Caco-2 (cell line): ENCODE data around the gene ODF4. TPM values are rescaled to one million over a fixed set of nuclear protein-coding genes. Genes with fewer than 3 reads are reported as not detected.

Source experiments
- BruUV-seq: library from RNA; stranded (reverse); fragments of 400-500 nt; replicated peaks from 2 replicates; lab custom pipeline; 2021; lab: Mats Ljungman, UMichigan
- CTCF ChIA-PET: fragments of 300-600 bp; sonication (Branson Sonifier 250); formaldehyde crosslinking; loops from one replicate; lab custom pipeline; 2022; ENCODE audit warnings: antibody characterized with exemption; lab: Charles Lee
- POLR2A ChIA-PET: fragments of 300-600 bp; sonication (Branson Sonifier 250); formaldehyde crosslinking; loops from one replicate; lab custom pipeline; 2022; ENCODE audit warnings: antibody characterized with exemption; lab: Charles Lee
- DNase-seq, 2 experiments: peaks; one replicate each; pipeline versions ENCODE4 v3.0.0 to v3.0.0-alpha.2; 2020 to 2022
- H3K27me3 ChIP-seq: replicated peaks from 2 replicates; pipeline ENCODE4 v1.6.0; 2011; ENCODE audit warnings: low read length; ENCODE audit not compliant: control insufficient read depth, insufficient read depth
- H3K36me3 ChIP-seq: 2 replicates; pipeline ENCODE4 v1.5.1; 2011; ENCODE audit warnings: low read length; ENCODE audit not compliant: control insufficient read depth, insufficient read depth
- H3K4me1 ChIP-seq: fragments of 250-450 bp; sonication (Bioruptor Pico); 2 replicates; pipeline ENCODE4 v1.5.1; 2020; ENCODE audit warnings: mild to moderate bottlenecking
- H3K4me3 ChIP-seq: 2 replicates; pipeline ENCODE4 v1.5.1; 2011; ENCODE audit warnings: low read depth, mild to moderate bottlenecking, control low read depth, low read length
- H3K9me3 ChIP-seq: fragments of 250-450 bp; sonication (Bioruptor Pico); 2 replicates; pipeline ENCODE4 v1.5.1; 2020; ENCODE audit warnings: mild to moderate bottlenecking, moderate library complexity
- H3K27ac Mint-ChIP-seq: one replicate; pipeline ENCODE4 v1.8.0; 2022; ENCODE audit warnings: mixed read lengths; ENCODE audit not compliant: unreplicated experiment
- H3K27me3 Mint-ChIP-seq: one replicate; pipeline ENCODE4 v1.8.0; 2022; ENCODE audit warnings: mixed read lengths; ENCODE audit not compliant: insufficient read depth, unreplicated experiment
- H3K36me3 Mint-ChIP-seq: one replicate; pipeline ENCODE4 v1.8.0; 2022; ENCODE audit warnings: mild to moderate bottlenecking, mixed read lengths; ENCODE audit not compliant: insufficient read depth, unreplicated experiment
- H3K4me1 Mint-ChIP-seq: one replicate; pipeline ENCODE4 v1.8.0; 2022; ENCODE audit warnings: low read depth, mixed read lengths; ENCODE audit not compliant: unreplicated experiment
- H3K4me3 Mint-ChIP-seq: one replicate; pipeline ENCODE4 v1.8.0; 2022; ENCODE audit warnings: mild to moderate bottlenecking, moderate library complexity, mixed read lengths; ENCODE audit not compliant: unreplicated experiment
- H3K9me3 Mint-ChIP-seq: one replicate; pipeline ENCODE4 v1.8.0; 2022; ENCODE audit warnings: mixed read lengths; ENCODE audit not compliant: unreplicated experiment
- intact Hi-C: fragments of 100-400 bp; cut with micrococcal nuclease; formaldehyde crosslinking; loops from one replicate; pipeline ENCODE4 v1.10.0; 2022; ENCODE audit not compliant: unreplicated experiment
- total RNA-seq: library from RNA; stranded (reverse); gene quantifications from 2 replicates; pipeline ENCODE4 v1.2.3, GENCODE V29; 2022
- TF ChIP-seq, protein P1 (sequence below), 2 experiments: fragments of 200-600 bp in 1 of 2; IDR thresholded peaks; 1 replicate in 1 of 2; 2 replicates in 1 of 2; pipeline versions ENCODE4 v1.5.1 to v1.8.0; 2011 to 2022; ENCODE audit warnings: antibody characterized with exemption in 1 of 2, control low read depth in 1 of 2, inconsistent platforms in 1 of 2, low read depth in 1 of 2, low read length in 1 of 2, mild to moderate bottlenecking in 1 of 2, moderate library complexity in 1 of 2; ENCODE audit not compliant: insufficient read depth in 1 of 2, severe bottlenecking in 1 of 2, unreplicated experiment in 1 of 2

The ODF4 gene
- total RNA-seq, 1 experiment from 2014 or later = not detected

DNA sequence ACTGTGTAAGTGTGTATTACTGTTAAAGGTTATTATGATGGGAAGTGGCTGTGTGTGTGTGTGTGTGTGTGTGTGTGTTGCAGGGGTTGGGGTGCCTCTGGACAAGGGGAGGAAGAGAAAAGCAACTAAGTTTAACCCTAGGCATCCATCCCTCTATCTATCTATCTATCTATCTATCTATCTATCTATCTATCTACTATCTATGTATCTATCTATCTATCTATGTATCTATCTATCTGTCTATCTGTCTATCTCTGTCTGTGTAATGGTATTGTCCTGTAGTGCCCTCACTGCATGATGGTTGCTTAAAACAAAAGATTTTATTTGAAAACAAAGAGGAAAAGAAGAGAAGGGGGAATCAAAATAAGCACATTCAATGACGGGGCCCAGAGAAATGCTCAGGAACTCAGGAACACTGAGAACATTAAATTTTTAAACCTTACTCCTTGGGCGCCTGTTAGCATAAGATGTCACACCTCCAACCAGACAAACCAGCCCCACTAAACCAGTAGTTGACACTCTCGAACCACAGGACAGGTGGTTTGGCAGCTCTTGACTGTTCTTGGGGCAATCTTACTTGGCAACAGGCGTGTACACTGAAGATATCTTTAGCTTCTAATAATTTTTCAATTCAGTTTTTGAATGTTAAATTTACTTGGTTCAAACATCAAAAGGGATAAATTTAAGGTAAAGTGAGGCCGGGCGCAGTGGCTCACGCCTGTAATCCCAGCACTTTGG lies 48.4 kb downstream of the ODF4 start:
- no TSS peak for BruUV-seq
- TF ChIP-seq, protein P1, sequence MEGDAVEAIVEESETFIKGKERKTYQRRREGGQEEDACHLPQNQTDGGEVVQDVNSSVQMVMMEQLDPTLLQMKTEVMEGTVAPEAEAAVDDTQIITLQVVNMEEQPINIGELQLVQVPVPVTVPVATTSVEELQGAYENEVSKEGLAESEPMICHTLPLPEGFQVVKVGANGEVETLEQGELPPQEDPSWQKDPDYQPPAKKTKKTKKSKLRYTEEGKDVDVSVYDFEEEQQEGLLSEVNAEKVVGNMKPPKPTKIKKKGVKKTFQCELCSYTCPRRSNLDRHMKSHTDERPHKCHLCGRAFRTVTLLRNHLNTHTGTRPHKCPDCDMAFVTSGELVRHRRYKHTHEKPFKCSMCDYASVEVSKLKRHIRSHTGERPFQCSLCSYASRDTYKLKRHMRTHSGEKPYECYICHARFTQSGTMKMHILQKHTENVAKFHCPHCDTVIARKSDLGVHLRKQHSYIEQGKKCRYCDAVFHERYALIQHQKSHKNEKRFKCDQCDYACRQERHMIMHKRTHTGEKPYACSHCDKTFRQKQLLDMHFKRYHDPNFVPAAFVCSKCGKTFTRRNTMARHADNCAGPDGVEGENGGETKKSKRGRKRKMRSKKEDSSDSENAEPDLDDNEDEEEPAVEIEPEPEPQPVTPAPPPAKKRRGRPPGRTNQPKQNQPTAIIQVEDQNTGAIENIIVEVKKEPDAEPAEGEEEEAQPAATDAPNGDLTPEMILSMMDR (IDR thresholded peaks at IDR 0.05; ENCODE audit: insufficient read depth in 1 of 2, low read depth in 1 of 2, low read length in 1 of 2, severe bottlenecking in 1 of 2, unreplicated experiment in 1 of 2) = no peak
- Histone ChIP-seq H3K36me3 (no peaks in the 10 kb centered on the region), H3K27me3 (no peaks in the 10 kb centered on the region), H3K9me3 (no peaks in the 10 kb centered on the region), H3K4me1 (peaks cover 12% of the 10 kb centered on the region), H3K4me3 (no peak overlapping the region)
- Mint-ChIP-seq H3K4me3 (no peak overlapping the region), H3K27ac (no peak overlapping the region), H3K4me1 (no peaks in the 10 kb centered on the region), H3K9me3 (no peaks in the 10 kb centered on the region), H3K27me3 (no peaks in the 10 kb centered on the region), H3K36me3 (peaks cover 3% of the 10 kb centered on the region)
- intact Hi-C loops = no loop called here
- DNase-seq = no peak
- CTCF ChIA-PET = no interaction called here
- POLR2A ChIA-PET = interaction anchor here (0.6 kb wide), 1 partner anchor 370 kb away, joined by 3 read pairs; no protein-coding TSS in a partner anchor

DNA sequence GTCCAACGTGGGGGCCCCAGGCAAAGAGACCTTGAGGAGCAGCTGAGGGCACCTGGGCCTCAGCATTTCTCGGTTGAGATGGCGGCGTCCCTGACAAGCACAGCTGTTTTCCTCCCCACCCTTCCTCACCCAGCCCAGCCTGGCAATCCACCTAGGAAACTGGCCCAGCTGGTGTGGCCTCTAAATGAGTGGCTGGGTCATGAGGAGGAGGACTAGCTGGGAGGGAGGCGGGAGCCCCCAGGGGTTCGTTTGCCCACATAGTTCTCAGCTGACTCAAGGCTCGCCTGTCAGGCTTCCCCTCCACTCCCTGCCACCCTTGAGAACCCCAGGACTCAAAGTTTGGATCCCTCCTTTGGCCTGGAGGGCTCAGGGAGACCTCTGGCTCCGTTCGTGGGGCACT lies 52.1 kb downstream of the ODF4 start:
- TF ChIP-seq, protein P1 (IDR thresholded peaks at IDR 0.05; ENCODE audit: insufficient read depth in 1 of 2, low read depth in 1 of 2, low read length in 1 of 2, severe bottlenecking in 1 of 2, unreplicated experiment in 1 of 2) = no peak
- CTCF ChIA-PET = interaction anchor here (0.7 kb wide), 1 partner anchor 8 kb away, joined by 6 read pairs; no protein-coding TSS in a partner anchor
- intact Hi-C loops = no loop called here
- BruUV-seq = no TSS peak
- Mint-ChIP-seq H3K9me3 (no peaks in the 10 kb centered on the region), H3K4me3 (no peak overlapping the region), H3K4me1 (no peaks in the 10 kb centered on the region), H3K27ac (no peak overlapping the region), H3K27me3 (peaks cover 3% of the 10 kb centered on the region), H3K36me3 (no peaks in the 10 kb centered on the region)
- H3K36me3 ChIP-seq = no peaks in the 10 kb centered on the region
- H3K4me3 ChIP-seq = no peak overlapping the region
- H3K9me3 ChIP-seq = no peaks in the 10 kb centered on the region
- no peaks in the 10 kb centered on the region for H3K4me1 ChIP-seq
- no peak for DNase-seq
- H3K27me3 ChIP-seq = no peaks in the 10 kb centered on the region
- POLR2A ChIA-PET = no interaction called here

DNA sequence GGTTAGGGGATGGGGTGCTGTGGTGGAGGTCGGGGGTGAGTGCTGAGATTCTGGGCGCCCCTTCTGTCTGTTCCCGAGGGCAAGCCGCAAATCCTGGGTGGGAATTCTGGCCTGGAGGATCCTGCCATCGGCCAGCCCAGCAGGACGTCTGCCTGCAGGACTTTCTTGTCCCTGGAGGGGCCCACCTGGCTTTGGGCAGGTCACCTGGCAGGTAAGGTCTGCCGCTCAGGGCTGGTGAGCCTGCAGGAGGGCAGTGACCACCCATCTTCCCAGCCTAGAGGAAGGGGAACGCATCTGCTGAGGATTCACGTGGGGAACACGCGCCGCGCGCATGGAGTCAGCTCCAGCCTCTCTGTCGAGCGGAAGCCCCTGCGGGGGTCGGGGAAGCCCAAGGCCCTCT lies 52.6 kb downstream of the ODF4 start:
- no TSS peak for BruUV-seq
- peaks cover under 1% of the 10 kb centered on the region for H3K4me1 Mint-ChIP-seq
- ChIA-PET CTCF (interaction anchor here (0.7 kb wide), 1 partner anchor 9 kb away, joined by 6 read pairs; no protein-coding TSS in a partner anchor), POLR2A (no interaction called here)
- H3K27ac Mint-ChIP-seq = no peak overlapping the region
- no peaks in the 10 kb centered on the region for H3K36me3 Mint-ChIP-seq
- H3K9me3 Mint-ChIP-seq = no peaks in the 10 kb centered on the region
- Histone ChIP-seq H3K9me3 (no peaks in the 10 kb centered on the region), H3K36me3 (no peaks in the 10 kb centered on the region), H3K27me3 (no peaks in the 10 kb centered on the region), H3K4me3 (no peak overlapping the region), H3K4me1 (no peaks in the 10 kb centered on the region)
- TF ChIP-seq, protein P1 (IDR thresholded peaks at IDR 0.05; ENCODE audit: insufficient read depth in 1 of 2, low read depth in 1 of 2, low read length in 1 of 2, severe bottlenecking in 1 of 2, unreplicated experiment in 1 of 2) = no peak
- no peak for DNase-seq
- intact Hi-C loops = no loop called here
- H3K27me3 Mint-ChIP-seq = peaks cover 4% of the 10 kb centered on the region
- no peak overlapping the region for H3K4me3 Mint-ChIP-seq
